ENCODE measurements around the gene MCM3AP. TPM values are rescaled to one million over a fixed set of nuclear protein-coding genes. Genes with fewer than 3 reads are reported as not detected.

The MCM3AP gene
- total RNA-seq, 1 experiment from 2014 or later, result 88.4 TPM

DNA sequence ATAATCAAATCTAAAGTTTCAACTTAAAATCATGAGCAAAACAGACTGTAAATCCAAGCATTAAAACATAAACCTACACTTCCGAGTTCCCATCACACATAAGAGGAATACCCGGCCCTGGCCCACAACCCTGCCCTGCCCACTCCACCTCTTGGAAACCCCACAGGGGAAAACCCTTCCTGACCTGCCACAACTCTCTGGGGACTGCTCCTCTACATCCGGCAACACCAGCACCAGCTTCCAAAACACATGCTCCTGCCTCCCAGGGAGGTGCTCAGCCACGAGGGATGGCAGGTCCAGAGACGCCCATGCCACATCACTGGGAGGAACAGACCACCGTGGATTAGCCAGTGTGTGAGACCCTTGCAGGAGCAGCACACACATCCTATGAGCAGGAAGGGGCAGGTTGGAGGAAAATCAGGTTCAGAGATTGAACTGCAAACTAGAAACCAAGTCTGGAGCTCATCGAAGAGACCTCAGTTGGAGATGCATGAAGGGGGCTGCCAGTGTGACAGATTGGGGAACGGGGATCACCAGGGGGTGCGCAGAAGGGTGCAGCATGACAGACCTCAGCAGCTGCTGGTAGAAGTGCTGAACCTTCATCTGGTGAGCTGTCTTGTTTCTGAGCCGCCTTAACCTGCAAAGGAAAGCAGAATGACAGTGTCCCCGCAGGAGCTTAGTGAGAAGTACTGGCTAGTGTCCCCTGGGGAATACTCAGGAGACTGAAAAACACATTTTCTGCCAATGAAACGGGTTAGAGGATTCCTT, 31.0 kb downstream of the MCM3AP start:
- Histone ChIP-seq H3K4me3 (replicated peaks in 1 of 2; ENCODE audit: low read depth in 1 of 2, low read length in 2 of 2) (no peak overlapping the region), H3K27me3 (ENCODE audit: insufficient read depth, low read length) (no peaks in the 10 kb centered on the region), H4K20me1 (ENCODE audit: insufficient read depth) (no peaks in the 10 kb centered on the region), H3K27ac (ENCODE audit: low read depth, low read length) (no peak overlapping the region), H3K9me2 (ENCODE audit: insufficient read depth) (no peaks in the 10 kb centered on the region), H3K79me2 (ENCODE audit: insufficient read depth, low read length) (peaks cover 11% of the 10 kb centered on the region), H3K4me1 (ENCODE audit: control insufficient read depth in 1 of 2, insufficient read depth in 2 of 2, low read length in 2 of 2) (no peaks in the 10 kb centered on the region), H3K9me3 (ENCODE audit: control insufficient read depth in 1 of 2, insufficient read depth in 1 of 2, low read depth in 1 of 2, low read length in 2 of 2) (no peaks in the 10 kb centered on the region), H3K4me2 (ENCODE audit: low read length) (no peak overlapping the region), H3K9ac (ENCODE audit: low read length) (no peak overlapping the region), H3K36me3 (ENCODE audit: control insufficient read depth in 1 of 2, insufficient read depth in 2 of 2, low read length in 2 of 2) (peaks cover 39 to 74% of the 10 kb centered on the region in 2 experiments), H2AFZ (ENCODE audit: low read depth, low read length, poor library complexity, severe bottlenecking) (no peak overlapping the region)
- ChIA-PET CTCF (no interaction called here), POLR2A (no interaction called here), RAD21 (ENCODE audit: low non-redundant PET in 1 of 2, low total read pairs in 2 of 2, uncharacterized antibody in 2 of 2, unreplicated experiment in 2 of 2) (no interaction called here)
- no TSS peak for BruUV-seq (replicated peaks)
- intact Hi-C loops (cut with micrococcal nuclease), result no loop called here
- no peak for ATAC-seq
- no peak for TF ChIP-seq RAD21 (IDR thresholded peaks at IDR 0.05; ENCODE audit: low read depth)
- no peak for TF ChIP-seq SIN3A (IDR thresholded peaks at IDR 0.05; ENCODE audit: low read depth)
- no peak for DNase-seq (ENCODE audit: low read depth, low spot score)

DNA sequence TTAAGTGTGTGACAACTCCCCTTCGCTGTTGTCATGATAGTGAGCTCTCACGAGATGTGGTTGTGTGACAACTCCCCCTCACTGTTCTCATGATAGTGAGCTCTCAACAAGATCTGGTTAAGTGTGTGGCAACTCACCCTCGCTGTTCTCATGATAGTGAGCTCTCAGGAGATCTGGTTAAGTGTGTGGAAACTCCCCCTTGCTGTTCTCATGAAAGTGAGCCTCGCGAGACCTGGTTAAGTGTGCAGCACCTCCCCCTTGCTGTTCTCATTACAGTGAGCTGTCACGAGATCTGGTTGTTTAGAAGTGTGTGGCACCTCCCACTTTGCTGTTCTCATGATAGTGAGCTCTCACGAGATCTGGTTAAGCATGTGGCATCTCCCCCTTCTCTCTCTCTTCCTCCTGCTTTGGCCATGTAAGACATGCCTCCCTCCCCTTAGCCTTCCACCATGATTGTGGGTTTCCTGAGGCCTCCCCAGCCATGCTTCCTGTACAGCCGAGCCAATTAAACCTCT, 31.7 kb downstream of the MCM3AP start:
- POLR2A ChIA-PET, result no interaction called here
- no peaks in the 10 kb centered on the region for H3K9me2 ChIP-seq (ENCODE audit: insufficient read depth)
- no peaks in the 10 kb centered on the region for H4K20me1 ChIP-seq (ENCODE audit: insufficient read depth)
- CTCF ChIA-PET, result no interaction called here
- no TSS peak for BruUV-seq (replicated peaks)
- intact Hi-C loops (cut with micrococcal nuclease), result no loop called here
- H3K4me2 ChIP-seq (ENCODE audit: low read length), result no peak overlapping the region
- ATAC-seq, result no peak
- H3K27ac ChIP-seq (ENCODE audit: low read depth, low read length), result no peak overlapping the region
- RAD21 ChIA-PET (ENCODE audit: low non-redundant PET in 1 of 2, low total read pairs in 2 of 2, uncharacterized antibody in 2 of 2, unreplicated experiment in 2 of 2), result no interaction called here
- H3K9ac ChIP-seq (ENCODE audit: low read length), result no peak overlapping the region
- no peaks in the 10 kb centered on the region for H3K4me1 ChIP-seq (ENCODE audit: control insufficient read depth in 1 of 2, insufficient read depth in 2 of 2, low read length in 2 of 2)
- no peak overlapping the region for H2AFZ ChIP-seq (ENCODE audit: low read depth, low read length, poor library complexity, severe bottlenecking)
- H3K4me3 ChIP-seq (replicated peaks in 1 of 2; ENCODE audit: low read depth in 1 of 2, low read length in 2 of 2), result no peak overlapping the region
- H3K9me3 ChIP-seq (ENCODE audit: control insufficient read depth in 1 of 2, insufficient read depth in 1 of 2, low read depth in 1 of 2, low read length in 2 of 2), result no peaks in the 10 kb centered on the region
- peaks cover 37 to 70% of the 10 kb centered on the region in 2 experiments for H3K36me3 ChIP-seq (ENCODE audit: control insufficient read depth in 1 of 2, insufficient read depth in 2 of 2, low read length in 2 of 2)
- H3K79me2 ChIP-seq (ENCODE audit: insufficient read depth, low read length), result peaks cover 11% of the 10 kb centered on the region
- TF ChIP-seq EGR1 (IDR thresholded peaks at IDR 0.05; ENCODE audit: low read depth) (no peak), CBX3 (IDR thresholded peaks at IDR 0.05; ENCODE audit: low read depth) (no peak), FOSL1 (IDR thresholded peaks at IDR 0.05; ENCODE audit: low read depth) (no peak), SRF (IDR thresholded peaks at IDR 0.05; ENCODE audit: low read depth) (no peak), POLR2AphosphoS5 (IDR thresholded peaks at IDR 0.05; ENCODE audit: low read depth, low read length) (no peak), JUND (IDR thresholded peaks at IDR 0.05) (no peak)
- TF ChIP-seq, protein P1, sequence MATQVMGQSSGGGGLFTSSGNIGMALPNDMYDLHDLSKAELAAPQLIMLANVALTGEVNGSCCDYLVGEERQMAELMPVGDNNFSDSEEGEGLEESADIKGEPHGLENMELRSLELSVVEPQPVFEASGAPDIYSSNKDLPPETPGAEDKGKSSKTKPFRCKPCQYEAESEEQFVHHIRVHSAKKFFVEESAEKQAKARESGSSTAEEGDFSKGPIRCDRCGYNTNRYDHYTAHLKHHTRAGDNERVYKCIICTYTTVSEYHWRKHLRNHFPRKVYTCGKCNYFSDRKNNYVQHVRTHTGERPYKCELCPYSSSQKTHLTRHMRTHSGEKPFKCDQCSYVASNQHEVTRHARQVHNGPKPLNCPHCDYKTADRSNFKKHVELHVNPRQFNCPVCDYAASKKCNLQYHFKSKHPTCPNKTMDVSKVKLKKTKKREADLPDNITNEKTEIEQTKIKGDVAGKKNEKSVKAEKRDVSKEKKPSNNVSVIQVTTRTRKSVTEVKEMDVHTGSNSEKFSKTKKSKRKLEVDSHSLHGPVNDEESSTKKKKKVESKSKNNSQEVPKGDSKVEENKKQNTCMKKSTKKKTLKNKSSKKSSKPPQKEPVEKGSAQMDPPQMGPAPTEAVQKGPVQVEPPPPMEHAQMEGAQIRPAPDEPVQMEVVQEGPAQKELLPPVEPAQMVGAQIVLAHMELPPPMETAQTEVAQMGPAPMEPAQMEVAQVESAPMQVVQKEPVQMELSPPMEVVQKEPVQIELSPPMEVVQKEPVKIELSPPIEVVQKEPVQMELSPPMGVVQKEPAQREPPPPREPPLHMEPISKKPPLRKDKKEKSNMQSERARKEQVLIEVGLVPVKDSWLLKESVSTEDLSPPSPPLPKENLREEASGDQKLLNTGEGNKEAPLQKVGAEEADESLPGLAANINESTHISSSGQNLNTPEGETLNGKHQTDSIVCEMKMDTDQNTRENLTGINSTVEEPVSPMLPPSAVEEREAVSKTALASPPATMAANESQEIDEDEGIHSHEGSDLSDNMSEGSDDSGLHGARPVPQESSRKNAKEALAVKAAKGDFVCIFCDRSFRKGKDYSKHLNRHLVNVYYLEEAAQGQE (IDR thresholded peaks at IDR 0.05; ENCODE audit: low read depth), result no peak
- H3K27me3 ChIP-seq (ENCODE audit: insufficient read depth, low read length), result no peaks in the 10 kb centered on the region
- DNase-seq (ENCODE audit: low read depth, low spot score), result no peak
